DMS79 treated with DMSO at 0.1 percent for 48 hours (cell line): ENCODE results near the gene SUB1.

Experiments
- DNase-seq: peaks from one replicate; lab custom pipeline; 2025; lab: John Stamatoyannopoulos, UW

Gene SUB1

GRCh38 chr5:32645246-32645645 is 59.9 kb downstream of the SUB1 start:
- DNase-seq = no peak

- DNase-seq = no peak
These were observed 61.0 kb downstream of the SUB1 start for GRCh38 chr5:32646061-32646969.

- no peak for DNase-seq
These were observed 65.7 kb downstream of the SUB1 start for GRCh38 chr5:32651088-32651487.

- no peak for DNase-seq
These were observed 66.3 kb downstream of the SUB1 start for GRCh38 chr5:32651638-32652037.
